CD4-positive, alpha-beta T cell treated with Interleukin-21 for 1 hour (primary cell): Measurements from ENCODE around the gene SMYD1.

Experiments used
- DNase-seq: peaks from one replicate; pipeline ENCODE4 v3.0.0-alpha.2; 2020

SMYD1 gene

DNA sequence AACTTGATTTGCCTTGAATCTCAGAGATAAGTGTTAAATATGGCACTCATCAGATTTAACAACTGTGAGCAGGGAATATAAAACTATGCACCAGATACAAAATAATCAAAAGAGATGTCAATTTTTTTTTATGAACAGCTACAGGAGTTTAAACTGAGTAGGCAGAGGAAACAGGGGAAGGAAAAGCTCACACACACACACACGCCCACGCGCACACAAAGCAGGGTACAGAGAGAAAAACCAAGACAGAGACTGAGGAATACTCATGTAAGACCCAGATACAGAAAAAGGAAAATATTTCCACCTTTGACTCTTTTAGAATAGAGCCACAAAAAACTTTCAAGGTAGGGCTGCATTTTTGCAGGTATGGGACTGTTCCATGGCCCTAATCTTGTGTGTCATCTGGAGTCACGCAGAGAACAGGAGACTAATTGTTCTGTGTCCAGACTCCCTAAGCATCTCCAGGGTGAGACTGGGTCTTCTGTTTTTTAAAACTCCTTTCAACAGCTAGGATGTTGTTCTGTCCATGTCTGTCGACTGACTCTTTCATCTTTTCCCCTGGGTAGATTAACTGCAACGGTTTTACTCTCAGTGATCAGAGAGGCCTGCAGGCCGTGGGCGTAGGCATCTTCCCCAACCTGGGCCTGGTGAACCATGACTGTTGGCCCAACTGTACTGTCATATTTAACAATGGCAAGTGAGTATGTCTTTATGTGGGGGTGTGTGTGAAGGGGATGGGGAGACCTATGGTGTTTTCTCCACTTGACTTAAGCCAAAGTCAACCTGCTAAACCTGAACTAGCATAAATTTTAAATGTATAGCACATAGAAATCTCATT, 23.0 kb downstream of the SMYD1 start:
- DNase-seq, result no peak

GRCh38 chr2:88091943-88092342, 24.3 kb downstream of the SMYD1 start:
- DNase-seq, result no peak

- no peak for DNase-seq
Measured at GRCh38 chr2:88092773-88093172, 25.1 kb downstream of the SMYD1 start.

- DNase-seq, result no peak
Measured at GRCh38 chr2:88095022-88095421, 27.4 kb downstream of the SMYD1 start.

- no peak for DNase-seq
Measured at GRCh38 chr2:88096708-88097107, 29.1 kb downstream of the SMYD1 start.

GRCh38 chr2:88097192-88097591, 29.6 kb downstream of the SMYD1 start:
- DNase-seq, result no peak

- no peak for DNase-seq
Measured at GRCh38 chr2:88097891-88098557, 30.4 kb downstream of the SMYD1 start.

DNA sequence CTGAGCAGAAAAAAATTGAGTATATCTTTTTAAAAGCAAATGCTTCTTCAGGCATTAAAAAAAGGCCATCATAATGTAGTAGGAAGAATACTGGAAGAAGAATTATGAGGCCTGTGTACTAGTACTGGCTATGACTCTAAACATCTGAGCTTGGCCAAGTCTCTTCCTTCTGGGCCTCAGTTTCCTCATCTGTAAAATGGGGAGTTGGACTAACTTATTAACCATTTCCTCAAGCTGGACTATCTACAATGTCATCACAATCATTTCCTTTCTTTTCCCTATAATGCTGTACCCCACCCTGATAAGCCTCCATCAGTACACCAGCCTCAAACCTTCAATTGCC, 30.9 kb downstream of the SMYD1 start:
- DNase-seq, result no peak

DNA sequence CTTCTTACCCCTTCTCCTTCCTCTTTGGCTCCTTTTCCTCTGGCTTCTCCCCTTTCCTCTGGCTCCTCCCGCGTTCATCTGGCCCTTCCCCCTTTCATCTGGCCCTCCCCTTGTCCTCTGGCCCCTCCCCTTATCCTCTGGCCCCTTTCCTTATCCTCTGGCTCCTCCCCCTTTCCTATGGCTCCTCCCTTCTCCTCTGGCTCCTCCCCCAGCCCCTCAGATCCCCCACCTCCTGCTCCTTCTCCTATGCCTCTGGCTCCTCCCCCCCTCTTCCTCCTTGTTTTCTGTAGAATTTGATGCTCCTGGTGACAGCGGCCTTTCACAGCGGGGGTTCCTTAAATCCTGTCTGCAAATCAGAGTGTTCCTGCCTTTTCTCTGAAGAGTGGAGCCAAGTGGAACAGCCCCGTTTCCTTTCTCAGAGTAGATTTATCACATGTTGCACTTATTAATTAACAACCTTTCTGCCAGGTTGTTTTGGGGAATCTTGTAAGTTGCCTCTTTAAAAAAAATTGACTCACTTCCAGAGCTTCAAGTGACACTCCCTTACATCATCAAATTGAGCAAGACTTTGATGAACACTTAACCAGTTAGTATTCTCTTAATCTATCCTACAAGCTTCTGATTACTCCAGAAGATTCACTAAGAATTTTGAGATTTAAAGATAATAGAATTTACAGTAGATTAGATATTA, 32.3 kb downstream of the SMYD1 start:
- no peak for DNase-seq

DNA sequence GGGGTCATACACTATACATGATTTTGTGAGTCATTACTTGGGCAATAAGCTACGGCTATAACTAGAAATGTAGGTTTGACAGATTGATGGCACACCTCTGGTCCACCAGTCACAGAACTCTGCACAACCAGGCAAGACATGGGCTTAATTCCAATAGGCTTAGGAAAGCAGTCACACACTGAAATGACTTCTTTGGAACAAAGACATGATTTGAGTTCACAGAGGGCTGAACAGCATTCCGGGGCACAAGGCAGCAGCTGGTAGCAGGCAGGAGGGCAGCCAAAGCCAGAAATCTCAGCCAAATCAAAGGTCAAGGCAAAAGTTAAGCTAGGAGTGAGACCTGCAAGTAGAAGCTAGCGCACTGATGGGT, 32.8 kb downstream of the SMYD1 start:
- no peak for DNase-seq

DNA sequence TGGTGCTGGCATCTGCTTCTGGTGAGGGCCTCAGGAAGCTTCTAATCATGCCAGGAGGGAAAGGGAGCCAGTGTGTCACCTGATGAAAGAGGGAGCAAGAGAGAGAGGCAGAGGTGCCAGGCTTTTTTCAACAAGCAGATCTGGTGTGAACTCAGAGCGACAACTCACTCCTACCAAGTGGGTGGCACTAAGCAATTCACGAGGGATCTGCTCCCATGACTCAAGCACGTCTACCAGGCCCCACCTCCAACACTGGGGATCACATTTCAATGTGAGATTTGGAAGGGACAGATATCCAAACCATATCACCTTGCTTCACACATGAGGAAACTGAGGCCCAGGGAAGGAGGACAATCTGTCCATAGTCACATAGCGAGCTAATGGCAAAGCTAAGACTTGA, 41.2 kb downstream of the SMYD1 start:
- no peak for DNase-seq

- DNase-seq, result no peak
Measured at GRCh38 chr2:88110830-88111229, 43.2 kb downstream of the SMYD1 start.

DNA sequence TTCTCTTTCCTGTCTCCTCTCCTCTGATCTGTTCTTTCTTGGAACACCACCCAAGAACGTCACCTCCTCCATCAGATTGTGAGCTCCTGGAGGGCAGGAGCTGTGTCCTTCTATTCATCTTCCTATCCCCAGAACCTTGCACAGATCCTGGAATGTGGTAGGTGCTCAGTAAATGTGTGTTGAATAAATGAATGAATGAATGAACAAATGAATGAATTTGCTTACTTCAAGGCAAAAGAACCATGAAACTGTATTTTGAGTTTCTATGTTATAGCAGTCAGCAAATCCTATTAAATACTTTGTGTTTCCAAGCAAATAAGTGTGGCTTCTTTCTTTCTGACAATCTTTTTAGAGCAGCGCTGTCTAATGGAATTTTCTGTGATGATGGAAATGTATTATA, 45.4 kb downstream of the SMYD1 start:
- no peak for DNase-seq

DNA sequence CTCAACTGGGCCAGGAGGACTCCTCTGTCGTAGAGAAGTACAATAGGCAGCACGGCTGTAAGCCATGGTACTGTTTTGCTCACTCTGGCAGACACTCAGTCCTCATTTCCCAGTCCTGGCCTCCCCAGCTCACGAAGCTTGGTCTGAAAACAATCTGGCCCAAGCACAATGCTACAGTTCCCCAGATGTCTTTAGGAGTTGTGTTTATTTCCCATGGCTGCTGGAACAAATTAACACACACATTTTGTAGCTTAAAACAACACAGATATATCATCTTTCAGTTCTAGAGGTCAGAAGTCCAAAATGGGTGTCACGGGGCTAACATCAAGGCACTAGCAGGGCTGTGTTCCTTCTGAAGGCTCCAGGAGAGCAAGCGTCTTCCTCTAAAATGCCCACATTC, 47.3 kb downstream of the SMYD1 start:
- DNase-seq, result no peak

DNA sequence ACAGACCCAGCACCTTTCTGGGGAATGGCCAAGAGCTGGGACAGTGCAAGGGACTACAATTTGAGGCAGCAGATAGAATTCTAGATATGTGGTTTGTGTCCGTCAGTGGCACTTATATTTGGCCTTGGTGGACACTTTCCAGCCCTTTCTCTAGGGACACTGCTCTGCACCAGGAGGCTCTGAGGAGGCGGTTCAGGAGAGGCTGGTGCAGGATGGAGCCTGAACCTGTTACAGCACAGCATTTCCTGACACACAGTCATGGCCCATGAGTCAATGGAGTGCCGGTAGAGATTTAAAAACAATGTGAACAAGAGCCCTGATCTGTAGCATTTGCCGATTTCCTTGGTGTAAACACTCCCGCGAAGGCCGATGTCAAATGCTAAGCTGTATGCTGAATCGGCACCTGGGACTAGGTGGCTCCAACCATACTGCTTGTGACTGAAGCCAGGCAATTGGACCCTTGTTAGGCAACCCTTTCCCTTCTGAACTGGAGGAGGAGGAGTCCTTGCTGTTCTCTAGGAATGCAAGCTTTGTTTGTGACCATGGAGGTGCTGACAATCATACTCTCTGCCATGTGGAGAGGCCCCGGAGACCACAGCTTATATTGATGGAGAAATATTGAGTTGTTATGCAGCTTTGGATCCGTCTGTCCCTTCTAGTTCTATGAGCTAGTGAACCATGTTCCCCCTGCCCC, 48.3 kb downstream of the SMYD1 start:
- DNase-seq, result no peak

DNA sequence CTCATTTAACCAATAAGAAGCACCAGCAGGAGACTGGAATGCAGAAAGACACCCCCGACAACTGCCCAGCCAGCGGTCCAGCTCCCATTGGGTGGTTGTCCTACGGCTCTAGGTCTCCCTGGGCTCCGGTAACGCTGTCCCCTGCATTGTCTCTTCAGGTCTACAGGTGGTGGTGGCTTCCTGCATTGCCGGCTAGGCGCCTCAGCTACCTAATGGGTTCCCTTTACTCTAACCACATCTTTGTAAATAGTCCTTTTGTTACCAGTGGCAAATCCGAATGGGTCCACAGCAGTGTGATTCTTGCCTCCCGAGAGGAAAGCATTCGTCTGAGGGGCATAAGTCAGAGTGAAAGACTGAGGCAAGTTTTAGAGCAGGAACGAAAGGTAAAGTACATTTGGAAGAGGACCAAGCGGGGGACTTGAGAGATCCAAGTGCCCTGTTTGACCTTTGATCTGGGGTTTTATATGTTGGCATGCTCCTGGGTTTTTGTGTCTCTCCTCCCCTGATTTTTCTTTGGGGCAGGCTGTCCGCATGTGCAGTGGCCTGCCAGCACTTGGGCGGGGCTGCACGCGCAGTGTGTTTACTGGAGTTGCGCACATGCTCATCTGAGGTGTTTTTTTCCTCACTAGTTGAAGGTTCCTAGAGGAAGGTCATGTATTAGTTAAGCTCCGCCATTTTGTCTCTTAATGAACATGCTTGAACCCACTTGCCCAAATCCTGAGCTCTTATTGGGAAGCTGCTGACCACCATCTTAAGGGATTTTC, 49.2 kb downstream of the SMYD1 start:
- no peak for DNase-seq

- no peak for DNase-seq
Measured at GRCh38 chr2:88117973-88118372, 50.3 kb downstream of the SMYD1 start.

GRCh38 chr2:88121678-88122077, 54.1 kb downstream of the SMYD1 start:
- no peak for DNase-seq

DNA sequence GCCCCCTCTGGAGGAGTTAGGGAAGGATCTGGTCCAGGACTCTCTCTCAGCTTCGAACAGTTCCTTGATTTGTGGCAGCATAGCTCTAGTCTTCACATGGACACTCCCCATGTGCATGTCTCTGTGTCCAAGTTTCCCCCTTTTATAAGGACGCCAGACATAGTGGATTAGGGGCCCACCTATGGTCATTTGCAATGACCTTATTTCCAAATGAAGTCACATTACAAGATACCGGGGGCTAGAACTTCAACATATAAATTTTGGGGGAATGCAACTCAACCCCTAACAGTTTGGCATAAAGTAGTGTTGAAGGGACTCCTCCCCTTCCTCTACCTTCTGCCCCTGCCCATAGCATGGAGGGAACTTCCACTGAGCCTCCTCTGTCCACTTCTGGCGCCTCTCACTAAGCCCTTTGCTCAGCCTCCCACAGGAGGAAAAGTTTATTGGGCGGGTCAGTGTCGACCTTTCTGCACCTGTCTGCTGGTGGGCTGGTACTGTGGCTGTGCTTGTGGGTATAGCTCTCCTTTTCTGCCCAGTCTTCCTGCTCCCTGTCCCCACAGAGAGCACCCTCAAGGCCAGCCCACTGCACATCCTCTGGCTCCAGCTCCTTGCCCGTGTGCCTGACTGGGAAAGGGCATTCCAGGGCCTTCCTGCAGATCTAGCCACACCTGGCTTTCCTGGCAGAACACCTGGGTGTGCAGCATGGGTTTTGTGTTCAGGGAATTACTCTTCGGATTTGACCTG, 54.7 kb downstream of the SMYD1 start:
- DNase-seq, result no peak

- no peak for DNase-seq
Measured at GRCh38 chr2:88123164-88123974, 55.7 kb downstream of the SMYD1 start.
